Hepatocyte (in vitro differentiated cells): ENCODE measurements around the gene STK39. TPM values are rescaled to one million over a fixed set of nuclear protein-coding genes. Genes with fewer than 3 reads are reported as not detected.

Source experiments
- DNase-seq: peaks from one replicate; pipeline ENCODE4 v3.0.0-alpha.2; 2016; ENCODE audit warnings: low spot score
- H2AFZ ChIP-seq: fragments of 200-600 bp; sonication (generic); 2 replicates; pipeline ENCODE4 v1.6.0; 2016; ENCODE audit warnings: antibody characterized with exemption, mild to moderate bottlenecking
- H3K27ac ChIP-seq: fragments of 200-600 bp; sonication (generic); 2 replicates; pipeline ENCODE4 v1.5.1; 2016; ENCODE audit warnings: mild to moderate bottlenecking
- H3K27me3 ChIP-seq: fragments of 200-600 bp; sonication (generic); 2 replicates; pipeline ENCODE4 v1.6.1; 2016
- H3K36me3 ChIP-seq: fragments of 200-600 bp; sonication (generic); replicated peaks from 2 replicates; pipeline ENCODE4 v1.5.1; 2016; ENCODE audit warnings: low read depth; ENCODE audit not compliant: insufficient read depth
- H3K4me1 ChIP-seq: fragments of 200-600 bp; sonication (generic); 2 replicates; pipeline ENCODE4 v1.5.1; 2016; ENCODE audit warnings: mild to moderate bottlenecking, moderate library complexity; ENCODE audit not compliant: insufficient read depth
- H3K4me2 ChIP-seq: fragments of 200-600 bp; sonication (generic); 2 replicates; pipeline ENCODE4 v1.6.0; 2016
- H3K4me3 ChIP-seq: fragments of 200-600 bp; sonication (generic); 2 replicates; pipeline ENCODE4 v1.5.1; 2016; ENCODE audit warnings: mild to moderate bottlenecking
- H3K79me2 ChIP-seq: fragments of 200-600 bp; sonication (generic); 2 replicates; pipeline ENCODE4 v1.6.0; 2017; ENCODE audit warnings: mild to moderate bottlenecking
- H3K9me2 ChIP-seq: fragments of 200-600 bp; sonication (generic); replicated peaks from 2 replicates; pipeline ENCODE4 v1.6.0; 2017; ENCODE audit warnings: mild to moderate bottlenecking; ENCODE audit not compliant: insufficient read depth
- H3K9me3 ChIP-seq: fragments of 200-600 bp; sonication (generic); 2 replicates; pipeline ENCODE4 v1.5.1; 2016; ENCODE audit warnings: low read depth, mild to moderate bottlenecking
- H4K20me1 ChIP-seq: fragments of 200-600 bp; sonication (generic); 2 replicates; pipeline ENCODE4 v1.6.0; 2016; ENCODE audit warnings: mild to moderate bottlenecking; ENCODE audit not compliant: insufficient read depth, poor library complexity, severe bottlenecking
- EZH2 ChIP-seq: fragments of 200-600 bp; sonication (generic); IDR thresholded peaks from 2 replicates; pipeline ENCODE4 v1.6.1; 2016; ENCODE audit warnings: antibody characterized with exemption, mild to moderate bottlenecking, borderline replicate concordance
- EZH2phosphoT487 ChIP-seq: fragments of 200-600 bp; sonication (generic); IDR thresholded peaks from one replicate; pipeline ENCODE4 v1.6.1; 2018; ENCODE audit warnings: antibody characterized with exemption, mild to moderate bottlenecking, low read depth, moderate library complexity; ENCODE audit not compliant: unreplicated experiment, severe bottlenecking
- WGBS: methylation state at CpG from one replicate; pipeline ENCODE4 v1.1.6; 2016; ENCODE audit warnings: low lambda C conversion rate; ENCODE audit errors: missing lambda C conversion rate; 5-methylcytosine and 5-hydroxymethylcytosine counted together
- polyA plus RNA-seq: library from polyadenylated mRNA; unstranded; fragments of >200 nt; fragmentation: Nextera tagmentation; extraction: Ambion mirVana; gene quantifications from 2 replicates; pipeline ENCODE4 v1.2.1, GENCODE V29; 2016
- total RNA-seq: library from RNA; depleted of rRNA; stranded (reverse); fragments of >200 nt; gene quantifications from 2 replicates; pipeline ENCODE4 v1.2.3, GENCODE V29; 2014
- TF ChIP-seq, protein P1 (sequence below): fragments of 200-600 bp; sonication (generic); IDR thresholded peaks from 2 replicates; pipeline ENCODE4 v1.5.1; 2016; ENCODE audit warnings: antibody characterized with exemption, mild to moderate bottlenecking; ENCODE audit not compliant: poor library complexity

STK39 gene
- total and polyA plus RNA-seq, 2 experiments from 2014 or later, result 26.9 to 39.4 TPM

DNA sequence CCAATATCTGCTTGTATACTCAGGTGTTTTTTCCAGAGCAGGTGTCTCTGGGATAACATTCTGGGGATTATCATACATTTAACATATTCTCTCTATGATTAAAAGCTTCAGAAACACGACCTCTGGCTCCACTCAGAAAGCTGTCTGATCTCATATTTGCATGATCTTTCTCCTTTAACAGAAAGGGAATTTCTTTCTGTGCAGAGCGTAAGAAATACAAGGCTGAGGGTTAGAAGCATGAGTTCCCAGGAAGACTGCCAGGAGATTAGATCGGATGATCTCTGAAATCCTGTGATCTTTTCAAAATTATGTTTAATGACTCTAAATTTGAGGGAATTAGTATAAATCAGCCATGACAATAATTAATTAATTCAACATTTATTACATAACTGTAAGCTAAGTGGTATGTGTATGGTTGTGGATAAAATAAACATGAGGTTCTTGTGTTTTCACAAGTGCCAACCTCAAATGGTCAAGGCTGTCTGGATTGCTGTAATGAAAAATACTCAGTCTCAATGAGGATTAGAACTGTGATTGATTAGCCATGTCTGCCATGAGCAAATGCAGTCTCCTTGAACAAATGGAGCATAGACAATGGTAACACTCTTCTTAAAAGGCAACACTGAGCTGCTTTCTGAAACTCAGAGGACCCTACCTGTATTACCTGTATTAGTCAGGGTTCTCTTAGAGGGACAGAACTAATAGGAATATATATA, 304.9 kb downstream of the STK39 start:
- no peaks in the 10 kb centered on the region for H3K4me1 ChIP-seq
- TF ChIP-seq EZH2phosphoT487, result no peak
- no peak for DNase-seq
- no peak overlapping the region for H2AFZ ChIP-seq
- no peak overlapping the region for H3K4me2 ChIP-seq
- no peaks in the 10 kb centered on the region for H3K79me2 ChIP-seq
- no peaks in the 10 kb centered on the region for H3K36me3 ChIP-seq
- no peaks in the 10 kb centered on the region for H3K27me3 ChIP-seq
- WGBS, result 71% methylated on average over 3 of the region's 3 CpGs
- no peak overlapping the region for H3K27ac ChIP-seq
- no peak overlapping the region for H3K4me3 ChIP-seq
- H4K20me1 ChIP-seq, result no peaks in the 10 kb centered on the region
- no peaks in the 10 kb centered on the region for H3K9me3 ChIP-seq
- no peaks in the 10 kb centered on the region for H3K9me2 ChIP-seq

DNA sequence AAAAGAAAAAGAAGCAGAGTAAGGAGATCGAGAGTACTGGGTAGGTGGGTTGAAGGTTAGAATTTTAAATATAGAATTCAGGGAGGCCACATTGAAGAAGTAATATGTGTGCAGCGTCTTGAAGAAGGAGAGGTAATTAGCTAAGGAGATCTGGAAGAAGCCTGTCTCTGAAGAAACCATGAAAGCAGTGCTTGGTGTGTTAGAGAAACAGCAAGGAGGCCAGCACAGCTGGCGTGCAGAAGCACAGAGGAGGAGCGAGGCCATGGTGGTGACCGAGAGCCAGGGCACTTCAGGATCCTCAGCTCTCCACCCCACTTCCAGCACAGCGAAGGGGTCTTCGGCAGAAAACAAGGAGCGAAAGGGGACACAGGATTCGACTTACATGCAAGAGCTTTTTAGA, 305.8 kb downstream of the STK39 start:
- H2AFZ ChIP-seq, result no peak overlapping the region
- H3K4me1 ChIP-seq, result no peaks in the 10 kb centered on the region
- no peak for DNase-seq
- no peak overlapping the region for H3K27ac ChIP-seq
- H3K4me2 ChIP-seq, result no peak overlapping the region
- TF ChIP-seq, protein P1, sequence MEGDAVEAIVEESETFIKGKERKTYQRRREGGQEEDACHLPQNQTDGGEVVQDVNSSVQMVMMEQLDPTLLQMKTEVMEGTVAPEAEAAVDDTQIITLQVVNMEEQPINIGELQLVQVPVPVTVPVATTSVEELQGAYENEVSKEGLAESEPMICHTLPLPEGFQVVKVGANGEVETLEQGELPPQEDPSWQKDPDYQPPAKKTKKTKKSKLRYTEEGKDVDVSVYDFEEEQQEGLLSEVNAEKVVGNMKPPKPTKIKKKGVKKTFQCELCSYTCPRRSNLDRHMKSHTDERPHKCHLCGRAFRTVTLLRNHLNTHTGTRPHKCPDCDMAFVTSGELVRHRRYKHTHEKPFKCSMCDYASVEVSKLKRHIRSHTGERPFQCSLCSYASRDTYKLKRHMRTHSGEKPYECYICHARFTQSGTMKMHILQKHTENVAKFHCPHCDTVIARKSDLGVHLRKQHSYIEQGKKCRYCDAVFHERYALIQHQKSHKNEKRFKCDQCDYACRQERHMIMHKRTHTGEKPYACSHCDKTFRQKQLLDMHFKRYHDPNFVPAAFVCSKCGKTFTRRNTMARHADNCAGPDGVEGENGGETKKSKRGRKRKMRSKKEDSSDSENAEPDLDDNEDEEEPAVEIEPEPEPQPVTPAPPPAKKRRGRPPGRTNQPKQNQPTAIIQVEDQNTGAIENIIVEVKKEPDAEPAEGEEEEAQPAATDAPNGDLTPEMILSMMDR, result no peak
- TF ChIP-seq EZH2phosphoT487 (no peak), EZH2 (no peak)
- no peak overlapping the region for H3K4me3 ChIP-seq
- H3K27me3 ChIP-seq, result no peaks in the 10 kb centered on the region
- H3K79me2 ChIP-seq, result no peaks in the 10 kb centered on the region
- no peaks in the 10 kb centered on the region for H3K36me3 ChIP-seq
- H4K20me1 ChIP-seq, result no peaks in the 10 kb centered on the region
- WGBS, result 99% methylated on average over 9 of the region's 9 CpGs
- H3K9me2 ChIP-seq, result no peaks in the 10 kb centered on the region
- H3K9me3 ChIP-seq, result no peaks in the 10 kb centered on the region

DNA sequence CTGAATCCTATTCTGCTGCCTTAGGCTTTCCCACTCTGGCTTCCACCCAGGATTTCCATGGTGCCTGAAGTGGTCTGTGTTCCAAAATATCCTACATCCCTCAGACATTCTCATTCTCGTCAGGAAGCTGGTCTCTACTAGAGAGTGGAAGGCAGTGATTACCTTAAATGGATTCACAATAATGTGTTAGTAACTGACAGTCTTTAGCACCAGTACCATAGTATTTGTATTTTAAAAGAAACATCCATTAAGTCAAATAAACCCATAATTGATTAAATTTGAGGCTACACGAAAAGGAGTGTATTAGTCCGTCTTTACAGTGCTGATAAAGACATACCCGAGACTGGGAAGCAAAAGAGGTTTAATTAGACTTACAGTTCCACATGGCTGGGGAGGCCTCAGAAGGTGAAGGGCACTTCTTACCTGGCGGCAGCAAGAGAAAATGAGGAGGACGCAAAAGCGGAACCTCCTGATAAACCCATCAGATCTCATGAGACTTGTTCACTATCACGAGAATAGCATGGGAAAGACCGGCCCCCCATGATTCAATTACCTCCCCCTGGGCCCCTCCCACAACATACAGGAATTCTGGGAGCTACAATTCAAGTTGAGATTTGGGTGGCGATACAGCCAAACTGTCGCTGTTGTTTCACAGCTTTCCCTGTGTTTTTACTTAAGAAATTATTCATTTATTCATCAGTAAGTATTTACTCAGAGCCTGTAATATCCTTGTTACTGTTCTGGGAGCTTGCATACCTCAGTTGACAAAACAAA, 306.5 kb downstream of the STK39 start:
- Histone ChIP-seq H3K27ac (no peak overlapping the region), H3K9me2 (no peaks in the 10 kb centered on the region), H4K20me1 (no peaks in the 10 kb centered on the region), H3K9me3 (no peaks in the 10 kb centered on the region), H3K36me3 (no peaks in the 10 kb centered on the region), H3K4me2 (no peak overlapping the region), H3K79me2 (no peaks in the 10 kb centered on the region), H3K27me3 (no peaks in the 10 kb centered on the region), H3K4me1 (no peaks in the 10 kb centered on the region), H3K4me3 (no peak overlapping the region), H2AFZ (no peak overlapping the region)
- TF ChIP-seq EZH2phosphoT487 (no peak), EZH2 (no peak)
- TF ChIP-seq, protein P1, result no peak
- WGBS, result 85% methylated on average over 11 of the region's 11 CpGs
- no peak for DNase-seq

DNA sequence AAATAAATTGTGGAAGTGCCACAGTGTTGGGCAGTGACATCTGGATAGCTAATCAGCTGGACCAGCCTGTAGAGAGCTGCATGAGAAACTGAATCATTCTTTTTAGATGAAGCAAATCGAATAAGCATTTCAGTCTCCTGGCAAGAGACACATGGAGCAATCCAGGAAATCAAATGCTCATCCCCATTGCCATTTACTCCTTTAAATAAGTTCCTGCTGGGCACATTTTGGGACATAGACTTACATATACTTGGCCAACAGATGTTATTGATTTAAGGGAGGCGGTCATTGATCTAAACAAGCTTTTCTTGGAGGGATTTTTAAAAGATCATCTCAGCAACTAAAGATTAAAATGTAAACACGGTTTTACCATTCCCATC, 307.1 kb downstream of the STK39 start:
- 48% methylated on average over 3 of the region's 3 CpGs for WGBS
- H3K79me2 ChIP-seq, result no peaks in the 10 kb centered on the region
- H3K36me3 ChIP-seq, result no peaks in the 10 kb centered on the region

More for the DNA sequence above, 307.1 kb downstream of the STK39 start:
- Histone ChIP-seq H3K4me3 (no peak overlapping the region), H3K4me2 (no peak overlapping the region), H3K4me1 (no peaks in the 10 kb centered on the region), H3K9me2 (no peaks in the 10 kb centered on the region), H4K20me1 (no peaks in the 10 kb centered on the region), H3K9me3 (no peaks in the 10 kb centered on the region), H2AFZ (no peak overlapping the region), H3K27ac (no peak overlapping the region), H3K27me3 (no peaks in the 10 kb centered on the region)
- no peak for DNase-seq
- TF ChIP-seq, protein P1, result no peak
- TF ChIP-seq EZH2phosphoT487 (no peak), EZH2 (no peak)
